ENCODE data around the gene ALDH3A2.

Gene ALDH3A2

GRCh38 chr17:19642373-19642893, 6.1 kb upstream of the ALDH3A2 start:
- DNase-seq (ENCODE audit: extremely low read depth, low read depth) = no peak
- TF ChIP-seq, protein P1, sequence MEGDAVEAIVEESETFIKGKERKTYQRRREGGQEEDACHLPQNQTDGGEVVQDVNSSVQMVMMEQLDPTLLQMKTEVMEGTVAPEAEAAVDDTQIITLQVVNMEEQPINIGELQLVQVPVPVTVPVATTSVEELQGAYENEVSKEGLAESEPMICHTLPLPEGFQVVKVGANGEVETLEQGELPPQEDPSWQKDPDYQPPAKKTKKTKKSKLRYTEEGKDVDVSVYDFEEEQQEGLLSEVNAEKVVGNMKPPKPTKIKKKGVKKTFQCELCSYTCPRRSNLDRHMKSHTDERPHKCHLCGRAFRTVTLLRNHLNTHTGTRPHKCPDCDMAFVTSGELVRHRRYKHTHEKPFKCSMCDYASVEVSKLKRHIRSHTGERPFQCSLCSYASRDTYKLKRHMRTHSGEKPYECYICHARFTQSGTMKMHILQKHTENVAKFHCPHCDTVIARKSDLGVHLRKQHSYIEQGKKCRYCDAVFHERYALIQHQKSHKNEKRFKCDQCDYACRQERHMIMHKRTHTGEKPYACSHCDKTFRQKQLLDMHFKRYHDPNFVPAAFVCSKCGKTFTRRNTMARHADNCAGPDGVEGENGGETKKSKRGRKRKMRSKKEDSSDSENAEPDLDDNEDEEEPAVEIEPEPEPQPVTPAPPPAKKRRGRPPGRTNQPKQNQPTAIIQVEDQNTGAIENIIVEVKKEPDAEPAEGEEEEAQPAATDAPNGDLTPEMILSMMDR (IDR thresholded peaks at IDR 0.05; ENCODE audit: low read depth, low read length) = no peak

DNA sequence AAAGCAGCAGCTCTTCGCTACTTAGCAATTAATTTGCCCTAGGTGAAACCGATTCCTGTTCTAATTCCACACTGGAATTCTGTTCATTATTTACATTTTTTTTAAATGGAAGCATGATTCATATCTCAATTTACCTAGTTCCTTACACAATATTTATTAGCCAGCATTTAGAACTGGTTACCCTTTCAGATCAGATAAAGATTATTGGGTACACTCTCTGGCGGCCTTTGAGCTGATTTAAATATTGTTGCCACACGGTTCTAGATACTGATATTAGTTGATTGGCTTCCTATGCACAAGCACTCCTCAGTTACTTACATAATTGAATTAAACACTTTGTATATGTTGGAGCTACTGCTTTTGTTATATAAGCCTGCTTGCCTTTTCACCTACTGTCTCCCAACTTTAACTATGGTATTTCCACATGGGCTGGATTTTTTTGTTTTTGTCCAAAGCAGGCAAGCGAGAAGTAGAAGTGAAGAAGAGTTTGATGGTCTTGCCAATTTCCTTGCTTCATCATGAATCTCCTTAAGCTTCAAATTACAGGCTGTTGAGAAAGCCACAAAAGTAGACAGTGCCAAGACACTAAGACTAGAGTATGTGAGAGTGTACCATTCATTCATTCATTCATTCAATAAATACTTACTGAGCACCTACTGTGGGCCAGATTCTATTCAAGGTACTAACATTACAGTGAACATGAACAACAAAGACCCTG, 3.9 kb upstream of the ALDH3A2 start:
- DNase-seq (ENCODE audit: extremely low read depth, low read depth) = peak; percentile 35
- TF ChIP-seq, protein P1 (IDR thresholded peaks at IDR 0.05; ENCODE audit: low read depth, low read length) = no peak

GRCh38 chr17:19645734-19646201, 2.8 kb upstream of the ALDH3A2 start:
- DNase-seq (ENCODE audit: extremely low read depth, low read depth) = no peak
- TF ChIP-seq, protein P1 (IDR thresholded peaks at IDR 0.05; ENCODE audit: low read depth, low read length) = peak; percentile 24

- DNase-seq (ENCODE audit: extremely low read depth, low read depth) = no peak
- TF ChIP-seq, protein P1 (IDR thresholded peaks at IDR 0.05; ENCODE audit: low read depth, low read length) = no peak
These were observed 1.5 kb upstream of the ALDH3A2 start for GRCh38 chr17:19646788-19647696.

DNA sequence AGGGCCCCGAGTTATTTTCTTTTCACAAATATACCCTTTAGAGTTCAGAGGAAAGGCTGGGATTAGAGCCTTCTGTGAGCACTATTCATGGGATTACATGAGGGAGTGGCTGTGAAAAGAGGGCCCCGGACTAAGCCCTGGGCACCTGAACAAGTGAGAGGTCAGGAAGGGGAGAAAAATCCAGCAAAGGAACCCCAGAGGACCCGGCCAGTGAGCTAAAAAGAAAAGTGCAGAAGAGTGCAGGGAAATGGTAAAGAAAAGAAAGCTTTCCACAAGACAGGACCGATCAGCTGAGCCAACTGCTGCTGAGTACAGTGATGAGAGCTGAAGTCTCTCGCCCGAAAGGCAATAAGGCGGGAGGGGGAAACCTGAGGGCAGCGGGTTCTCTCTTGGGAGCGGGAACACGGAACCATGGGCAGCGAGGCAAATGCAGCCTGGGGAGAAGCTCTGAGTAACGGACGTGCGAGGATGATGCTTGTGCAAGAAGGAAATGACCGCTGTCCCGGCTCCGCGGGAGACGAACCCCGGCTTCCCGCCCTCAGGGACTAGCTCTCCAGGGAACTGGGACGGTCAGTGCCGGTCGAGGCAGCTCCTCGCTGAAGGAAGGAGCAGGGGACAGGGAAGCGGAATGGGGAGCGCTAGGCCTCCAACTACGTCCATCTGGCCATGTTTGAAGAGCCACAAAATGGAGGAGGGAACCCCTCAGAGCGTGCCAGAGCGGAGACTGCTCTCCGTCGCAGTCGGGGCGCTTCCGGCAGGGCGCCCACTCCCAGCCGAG, 665 bp upstream of the ALDH3A2 start:
- DNase-seq (ENCODE audit: extremely low read depth, low read depth) = peak; percentile 25

DNA sequence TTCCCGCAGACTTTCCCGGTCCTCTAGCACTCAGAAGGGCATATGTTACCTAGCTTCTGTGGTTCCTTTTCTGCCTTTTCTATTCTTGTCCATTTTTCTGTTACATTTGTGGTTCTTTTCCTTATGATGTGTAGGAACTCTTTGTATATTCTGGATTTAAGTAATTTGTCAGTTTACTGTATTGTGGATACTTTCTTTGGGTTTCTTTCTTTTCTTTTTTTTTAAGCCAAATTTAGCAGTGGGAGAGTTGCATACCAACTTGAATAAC, 657 bp downstream of the ALDH3A2 start:
- TF ChIP-seq, protein P1 (IDR thresholded peaks at IDR 0.05; ENCODE audit: low read depth, low read length) = no peak

More for the DNA sequence above, 665 bp upstream of the ALDH3A2 start:
- TF ChIP-seq, protein P1 (IDR thresholded peaks at IDR 0.05; ENCODE audit: low read depth, low read length) = no peak

More for the DNA sequence above, 657 bp downstream of the ALDH3A2 start:
- DNase-seq (ENCODE audit: extremely low read depth, low read depth) = no peak

Measured in AG09319 (cell line).